ENCODE measurements around the gene PKMYT1. TPM values are rescaled to one million over a fixed set of nuclear protein-coding genes. Genes with fewer than 3 reads are reported as not detected.

PKMYT1 gene
- total RNA-seq, 1 donor from 2014 or later: 21.8 TPM

DNA sequence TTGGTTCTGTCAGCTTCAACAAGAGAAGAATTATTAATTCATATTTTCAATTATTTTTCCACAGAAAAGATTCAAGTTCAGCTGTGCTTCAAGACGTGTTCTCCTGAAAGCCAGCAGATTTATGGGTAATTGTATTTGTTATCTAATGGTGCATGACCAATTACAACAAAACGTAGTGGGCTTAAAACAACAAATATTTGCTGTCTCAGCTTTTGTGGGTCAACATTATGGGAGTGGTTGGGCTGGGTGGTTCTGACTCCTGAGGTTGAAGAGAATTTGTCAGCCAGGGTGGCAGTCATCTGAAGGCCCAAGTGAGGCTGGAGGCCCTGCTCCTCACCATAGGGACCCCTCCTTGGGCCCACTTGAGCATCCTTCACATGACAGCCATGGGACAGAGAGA lies 40.3 kb downstream of the PKMYT1 start:
- no peak overlapping the region for H3K27ac Mint-ChIP-seq
- no peaks in the 10 kb centered on the region for H3K27me3 Mint-ChIP-seq (ENCODE audit: low read depth)
- DNase-seq (ENCODE audit: low spot score in 2 of 2, unreplicated experiment in 2 of 2): no peak
- H3K36me3 Mint-ChIP-seq: peaks cover 20% of the 10 kb centered on the region
- H3K9me3 Mint-ChIP-seq: no peaks in the 10 kb centered on the region
- H3K4me1 Mint-ChIP-seq: no peaks in the 10 kb centered on the region
- TF ChIP-seq, protein P1, sequence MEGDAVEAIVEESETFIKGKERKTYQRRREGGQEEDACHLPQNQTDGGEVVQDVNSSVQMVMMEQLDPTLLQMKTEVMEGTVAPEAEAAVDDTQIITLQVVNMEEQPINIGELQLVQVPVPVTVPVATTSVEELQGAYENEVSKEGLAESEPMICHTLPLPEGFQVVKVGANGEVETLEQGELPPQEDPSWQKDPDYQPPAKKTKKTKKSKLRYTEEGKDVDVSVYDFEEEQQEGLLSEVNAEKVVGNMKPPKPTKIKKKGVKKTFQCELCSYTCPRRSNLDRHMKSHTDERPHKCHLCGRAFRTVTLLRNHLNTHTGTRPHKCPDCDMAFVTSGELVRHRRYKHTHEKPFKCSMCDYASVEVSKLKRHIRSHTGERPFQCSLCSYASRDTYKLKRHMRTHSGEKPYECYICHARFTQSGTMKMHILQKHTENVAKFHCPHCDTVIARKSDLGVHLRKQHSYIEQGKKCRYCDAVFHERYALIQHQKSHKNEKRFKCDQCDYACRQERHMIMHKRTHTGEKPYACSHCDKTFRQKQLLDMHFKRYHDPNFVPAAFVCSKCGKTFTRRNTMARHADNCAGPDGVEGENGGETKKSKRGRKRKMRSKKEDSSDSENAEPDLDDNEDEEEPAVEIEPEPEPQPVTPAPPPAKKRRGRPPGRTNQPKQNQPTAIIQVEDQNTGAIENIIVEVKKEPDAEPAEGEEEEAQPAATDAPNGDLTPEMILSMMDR (IDR thresholded peaks at IDR 0.05; ENCODE audit: unreplicated experiment): no peak
- no peak overlapping the region for H3K4me3 Mint-ChIP-seq

- H3K27me3 Mint-ChIP-seq (ENCODE audit: low read depth): no peaks in the 10 kb centered on the region
- H3K9me3 Mint-ChIP-seq: no peaks in the 10 kb centered on the region
- no peaks in the 10 kb centered on the region for H3K4me1 Mint-ChIP-seq
- TF ChIP-seq, protein P1 (IDR thresholded peaks at IDR 0.05; ENCODE audit: unreplicated experiment): no peak
- H3K27ac Mint-ChIP-seq: no peak overlapping the region
- DNase-seq (ENCODE audit: low spot score in 2 of 2, unreplicated experiment in 2 of 2): no peak
- peaks cover 23% of the 10 kb centered on the region for H3K36me3 Mint-ChIP-seq
- H3K4me3 Mint-ChIP-seq: no peak overlapping the region
These were observed 42.0 kb downstream of the PKMYT1 start for GRCh38 chr16:2938206-2938605.

GRCh38 chr16:2937170-2937569 lies 43.1 kb downstream of the PKMYT1 start:
- peaks cover 23% of the 10 kb centered on the region for H3K36me3 Mint-ChIP-seq
- H3K4me1 Mint-ChIP-seq: no peaks in the 10 kb centered on the region
- no peaks in the 10 kb centered on the region for H3K9me3 Mint-ChIP-seq
- TF ChIP-seq, protein P1 (IDR thresholded peaks at IDR 0.05; ENCODE audit: unreplicated experiment): no peak
- H3K4me3 Mint-ChIP-seq: no peak overlapping the region
- DNase-seq (ENCODE audit: low spot score in 2 of 2, unreplicated experiment in 2 of 2): no peak
- H3K27me3 Mint-ChIP-seq (ENCODE audit: low read depth): no peaks in the 10 kb centered on the region
- no peak overlapping the region for H3K27ac Mint-ChIP-seq

GRCh38 chr16:2936436-2937011 lies 43.7 kb downstream of the PKMYT1 start:
- H3K9me3 Mint-ChIP-seq: no peaks in the 10 kb centered on the region
- DNase-seq (ENCODE audit: low spot score in 2 of 2, unreplicated experiment in 2 of 2): no peak
- H3K27me3 Mint-ChIP-seq (ENCODE audit: low read depth): no peaks in the 10 kb centered on the region
- H3K27ac Mint-ChIP-seq: no peak overlapping the region
- TF ChIP-seq, protein P1 (IDR thresholded peaks at IDR 0.05; ENCODE audit: unreplicated experiment): no peak
- H3K4me3 Mint-ChIP-seq: no peak overlapping the region
- H3K4me1 Mint-ChIP-seq: no peaks in the 10 kb centered on the region
- H3K36me3 Mint-ChIP-seq: peaks cover 23% of the 10 kb centered on the region

- no peak for DNase-seq (ENCODE audit: low spot score in 2 of 2, unreplicated experiment in 2 of 2)
- peaks cover 16% of the 10 kb centered on the region for H3K36me3 Mint-ChIP-seq
- TF ChIP-seq, protein P1 (IDR thresholded peaks at IDR 0.05; ENCODE audit: unreplicated experiment): no peak
- H3K4me1 Mint-ChIP-seq: no peaks in the 10 kb centered on the region
- no peak overlapping the region for H3K4me3 Mint-ChIP-seq
- no peak overlapping the region for H3K27ac Mint-ChIP-seq
- no peaks in the 10 kb centered on the region for H3K27me3 Mint-ChIP-seq (ENCODE audit: low read depth)
- no peaks in the 10 kb centered on the region for H3K9me3 Mint-ChIP-seq
These were observed 45.8 kb downstream of the PKMYT1 start for GRCh38 chr16:2934450-2934849.

- no peaks in the 10 kb centered on the region for H3K4me1 Mint-ChIP-seq
- H3K27me3 Mint-ChIP-seq (ENCODE audit: low read depth): no peaks in the 10 kb centered on the region
- TF ChIP-seq, protein P1 (IDR thresholded peaks at IDR 0.05; ENCODE audit: unreplicated experiment): no peak
- H3K9me3 Mint-ChIP-seq: no peaks in the 10 kb centered on the region
- H3K36me3 Mint-ChIP-seq: peaks cover 15% of the 10 kb centered on the region
- H3K27ac Mint-ChIP-seq: no peak overlapping the region
- DNase-seq (ENCODE audit: low spot score in 2 of 2, unreplicated experiment in 2 of 2): no peak
- no peak overlapping the region for H3K4me3 Mint-ChIP-seq
These were observed 46.5 kb downstream of the PKMYT1 start for GRCh38 chr16:2933701-2934100.

All from mesothelial cell of epicardium (in vitro differentiated cells).